Brain microvascular endothelial cell (primary cell): Measurements from ENCODE around the gene CCDC83.

ENCODE experiments used
- DNase-seq: peaks from one replicate; pipeline ENCODE4 v3.0.0-alpha.2; 2020
- H3K27ac ChIP-seq: fragments of 250-450 bp; sonication (Bioruptor Pico); 2 replicates; pipeline ENCODE4 v1.5.1; 2020; ENCODE audit warnings: mild to moderate bottlenecking, moderate library complexity
- H3K27me3 ChIP-seq: fragments of 250-450 bp; sonication (Bioruptor Pico); replicated peaks from 2 replicates; pipeline ENCODE4 v1.5.1; 2020; ENCODE audit warnings: mild to moderate bottlenecking
- H3K36me3 ChIP-seq: fragments of 250-450 bp; sonication (Bioruptor Pico); replicated peaks from 2 replicates; pipeline ENCODE4 v1.5.1; 2020; ENCODE audit warnings: mild to moderate bottlenecking
- H3K4me3 ChIP-seq: 2 replicates; pipeline ENCODE4 v1.5.1; 2011; ENCODE audit warnings: low read depth, mild to moderate bottlenecking, control low read depth, low read length, moderate library complexity
- in situ Hi-C: cut with HindIII; loops from 2 replicates; pipeline ENCODE4 v1.10.0; 2017; ENCODE audit warnings: low sequenced_read_pairs, low pct_ligation_motif_present
- TF ChIP-seq, protein P1 (sequence below): IDR thresholded peaks from 2 replicates; pipeline ENCODE4 v1.5.1; 2011; ENCODE audit warnings: low read depth, mild to moderate bottlenecking, moderate library complexity, low read length, control low read depth, inconsistent platforms; ENCODE audit errors: missing control alignments

Gene CCDC83

DNA sequence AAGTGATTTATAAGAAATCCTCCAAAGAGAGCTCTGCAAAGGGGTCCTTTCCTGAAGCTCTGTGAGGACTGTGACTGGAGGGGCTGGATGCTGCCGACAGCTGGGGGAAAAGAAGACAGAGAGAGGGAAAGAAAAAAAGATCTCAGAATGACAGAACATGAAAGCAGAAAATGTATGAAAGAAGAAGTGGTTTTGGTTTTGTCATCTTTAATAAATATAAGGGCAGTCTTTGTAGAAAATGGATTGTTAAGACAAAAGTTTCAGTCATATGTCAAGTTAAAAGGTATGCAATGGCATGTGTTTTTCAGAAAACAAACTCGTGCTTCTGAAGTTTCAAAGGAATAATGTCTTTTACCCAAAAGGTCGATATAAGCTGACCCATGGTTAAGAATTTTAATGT is 105.5 kb downstream of the CCDC83 start:
- in situ Hi-C loops = no loop called here
- TF ChIP-seq, protein P1, sequence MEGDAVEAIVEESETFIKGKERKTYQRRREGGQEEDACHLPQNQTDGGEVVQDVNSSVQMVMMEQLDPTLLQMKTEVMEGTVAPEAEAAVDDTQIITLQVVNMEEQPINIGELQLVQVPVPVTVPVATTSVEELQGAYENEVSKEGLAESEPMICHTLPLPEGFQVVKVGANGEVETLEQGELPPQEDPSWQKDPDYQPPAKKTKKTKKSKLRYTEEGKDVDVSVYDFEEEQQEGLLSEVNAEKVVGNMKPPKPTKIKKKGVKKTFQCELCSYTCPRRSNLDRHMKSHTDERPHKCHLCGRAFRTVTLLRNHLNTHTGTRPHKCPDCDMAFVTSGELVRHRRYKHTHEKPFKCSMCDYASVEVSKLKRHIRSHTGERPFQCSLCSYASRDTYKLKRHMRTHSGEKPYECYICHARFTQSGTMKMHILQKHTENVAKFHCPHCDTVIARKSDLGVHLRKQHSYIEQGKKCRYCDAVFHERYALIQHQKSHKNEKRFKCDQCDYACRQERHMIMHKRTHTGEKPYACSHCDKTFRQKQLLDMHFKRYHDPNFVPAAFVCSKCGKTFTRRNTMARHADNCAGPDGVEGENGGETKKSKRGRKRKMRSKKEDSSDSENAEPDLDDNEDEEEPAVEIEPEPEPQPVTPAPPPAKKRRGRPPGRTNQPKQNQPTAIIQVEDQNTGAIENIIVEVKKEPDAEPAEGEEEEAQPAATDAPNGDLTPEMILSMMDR = no peak
- no peak for DNase-seq
- no peaks in the 10 kb centered on the region for H3K27me3 ChIP-seq
- peaks cover 34% of the 10 kb centered on the region for H3K36me3 ChIP-seq
- no peak overlapping the region for H3K4me3 ChIP-seq
- H3K27ac ChIP-seq = no peak overlapping the region

DNA sequence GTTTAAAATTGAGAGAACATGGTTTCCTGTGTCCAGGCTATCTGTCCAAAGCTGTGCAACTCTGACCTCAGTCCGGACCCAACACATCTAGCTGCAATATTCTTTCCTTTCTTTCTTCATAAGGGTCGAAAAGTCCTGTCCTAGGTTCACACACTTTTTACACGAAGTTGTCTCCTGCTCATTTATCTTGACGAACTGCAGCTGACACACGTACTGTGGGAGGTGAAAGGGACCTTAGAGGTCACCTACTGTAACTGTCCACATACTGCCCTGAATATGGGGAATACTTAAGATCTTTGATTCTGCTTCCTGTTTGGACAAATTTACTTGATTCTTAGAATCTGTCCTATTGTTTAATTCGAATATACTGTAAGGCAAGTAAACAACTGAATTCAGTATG is 105.9 kb downstream of the CCDC83 start:
- no peaks in the 10 kb centered on the region for H3K27me3 ChIP-seq
- in situ Hi-C loops = no loop called here
- no peak for DNase-seq
- TF ChIP-seq, protein P1 = no peak
- no peak overlapping the region for H3K27ac ChIP-seq
- H3K4me3 ChIP-seq = no peak overlapping the region
- H3K36me3 ChIP-seq = peaks cover 37% of the 10 kb centered on the region

DNA sequence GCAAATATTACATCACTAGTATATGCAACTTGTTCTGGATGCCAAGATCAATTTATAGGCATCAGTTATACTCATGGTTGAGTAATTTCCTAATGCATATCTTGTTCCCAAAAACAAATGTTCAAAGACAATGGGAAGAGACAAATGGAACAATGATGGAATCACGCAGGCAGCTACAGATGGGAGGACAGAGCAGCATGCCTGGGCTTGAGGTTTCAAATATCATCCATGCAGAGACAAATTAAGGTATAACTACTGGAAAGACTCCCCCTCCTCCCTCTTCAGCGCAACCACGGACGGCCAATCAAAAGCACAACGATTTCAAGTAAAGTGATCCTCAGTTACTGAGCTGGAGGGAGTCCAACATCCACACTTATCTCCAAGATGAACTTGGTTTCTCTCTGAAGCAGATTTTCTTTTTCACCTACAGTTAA is 106.8 kb downstream of the CCDC83 start:
- H3K27ac ChIP-seq = no peak overlapping the region
- H3K27me3 ChIP-seq = no peaks in the 10 kb centered on the region
- H3K4me3 ChIP-seq = no peak overlapping the region
- H3K36me3 ChIP-seq = peaks cover 36% of the 10 kb centered on the region
- TF ChIP-seq, protein P1 = no peak
- in situ Hi-C loops = no loop called here
- peak; percentile 31 for DNase-seq

DNA sequence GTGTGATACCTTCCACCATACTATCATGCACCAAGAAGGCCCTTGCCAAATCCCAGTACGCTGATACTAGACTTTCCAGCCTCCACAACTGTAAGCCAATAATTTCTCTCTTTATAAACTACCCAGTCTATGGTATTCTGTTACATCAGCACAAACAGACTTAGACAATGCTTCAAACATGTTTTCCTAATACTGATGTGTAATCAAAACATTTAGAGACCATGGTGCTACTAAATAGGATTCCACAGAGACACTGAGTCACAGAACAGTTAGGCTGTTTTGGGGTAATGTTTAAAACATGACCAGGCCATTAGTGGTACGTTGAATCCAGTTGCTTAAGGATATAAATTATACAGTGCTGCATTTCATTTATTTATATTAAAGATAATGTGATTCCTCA is 110.0 kb downstream of the CCDC83 start:
- H3K36me3 ChIP-seq = peaks cover 31% of the 10 kb centered on the region
- H3K4me3 ChIP-seq = no peak overlapping the region
- in situ Hi-C loops = no loop called here

DNA sequence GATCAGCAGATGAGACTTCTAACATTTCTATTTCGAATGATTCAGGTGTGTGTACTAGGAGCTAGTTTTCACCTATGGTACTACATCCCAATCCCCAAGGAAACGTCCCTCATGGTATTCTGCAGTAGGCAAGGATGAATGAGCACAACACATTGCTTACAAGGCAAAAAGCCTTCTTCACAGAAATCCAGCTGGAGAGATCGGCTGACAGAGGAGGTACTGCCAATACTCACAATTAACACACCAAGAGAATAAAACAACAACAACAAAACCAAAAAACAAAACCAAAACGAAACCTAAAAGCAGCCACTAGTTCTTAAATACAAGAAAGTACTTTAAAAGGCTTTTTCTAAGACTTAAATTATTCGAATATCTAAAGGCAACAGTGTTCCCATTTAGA is 112.3 kb downstream of the CCDC83 start:
- TF ChIP-seq, protein P1 = no peak
- peaks cover 36% of the 10 kb centered on the region for H3K36me3 ChIP-seq
- in situ Hi-C loops = no loop called here
- no peak for DNase-seq
- H3K4me3 ChIP-seq = no peak overlapping the region
- H3K27me3 ChIP-seq = no peaks in the 10 kb centered on the region
- no peak overlapping the region for H3K27ac ChIP-seq

More for the DNA sequence above, 110.0 kb downstream of the CCDC83 start:
- Histone ChIP-seq H3K27ac (peak overlapping the region; percentile 14), H3K27me3 (no peaks in the 10 kb centered on the region)
- TF ChIP-seq, protein P1 = no peak
- no peak for DNase-seq
